Measurements from ENCODE around the gene PFDN6. TPM values are rescaled to one million over a fixed set of nuclear protein-coding genes. Genes with fewer than 3 reads are reported as not detected.

The PFDN6 gene
- total RNA-seq (2014; rRNA removed; shearing (Covaris generic)) = 224 and 227 TPM in 2 replicates

DNA sequence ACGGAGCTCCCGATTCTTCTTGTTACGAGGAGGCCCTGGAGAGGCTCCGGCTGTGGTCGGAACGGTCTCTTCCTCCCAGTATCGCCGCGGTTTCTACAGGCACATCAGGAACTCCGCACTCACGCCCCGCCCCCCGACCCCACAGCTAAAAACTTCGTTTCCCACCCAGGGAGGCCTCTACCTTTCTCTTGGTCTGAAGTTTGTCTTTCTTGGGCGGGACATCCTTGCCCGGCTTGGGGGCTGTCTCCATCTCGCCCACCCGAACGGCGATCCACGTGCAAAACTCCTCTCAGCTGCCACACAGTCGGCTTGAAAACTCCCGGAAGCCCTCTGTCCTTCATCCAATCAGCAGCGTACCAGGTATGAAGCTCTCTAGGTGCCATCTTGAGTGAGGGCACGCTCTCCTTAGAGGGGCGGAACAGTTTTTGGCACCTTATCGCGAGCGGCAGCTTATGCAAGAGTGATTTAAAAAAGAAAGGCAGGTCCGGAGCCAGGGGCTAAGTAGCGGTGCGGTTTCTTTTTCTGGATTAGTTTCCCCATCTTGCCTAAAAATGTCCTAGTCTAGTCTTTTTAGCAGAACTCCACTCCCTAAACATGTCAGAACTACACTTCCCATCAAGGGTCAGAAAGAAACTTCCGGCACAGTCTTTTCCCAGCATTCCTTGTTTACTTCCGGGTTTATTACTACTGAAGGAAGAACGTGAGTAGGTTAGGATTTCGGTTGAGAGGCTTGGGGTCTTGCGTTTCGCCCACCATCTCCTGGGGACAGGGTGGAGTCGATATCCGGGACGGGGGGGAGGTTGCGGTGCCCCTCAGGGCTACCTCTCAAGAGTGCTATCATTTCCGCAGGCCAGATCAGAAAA, at the start of gene PFDN6, which contains the start of gene WDR46:
Gene PFDN6, plus strand, starts transcription at position 681 of the 863 bp plus-strand sequence. CDS start 256 bp downstream, outside the sequence.
Gene WDR46, minus strand, starts transcription at position 319 of the 863 bp plus-strand sequence. Its CDS starts 69 bp downstream, at position 250.

GRCh38 chr6:33271468-33272274, 17.7 kb upstream of the PFDN6 start, which contains the start of the genes RPS18 and VPS52:
Gene RPS18 (plus strand): TSS chr6:33272075. CDS start chr6:33272120, 45 bp downstream.
Gene VPS52 (minus strand): TSS chr6:33271876. CDS start chr6:33271675, 201 bp downstream.

DNA sequence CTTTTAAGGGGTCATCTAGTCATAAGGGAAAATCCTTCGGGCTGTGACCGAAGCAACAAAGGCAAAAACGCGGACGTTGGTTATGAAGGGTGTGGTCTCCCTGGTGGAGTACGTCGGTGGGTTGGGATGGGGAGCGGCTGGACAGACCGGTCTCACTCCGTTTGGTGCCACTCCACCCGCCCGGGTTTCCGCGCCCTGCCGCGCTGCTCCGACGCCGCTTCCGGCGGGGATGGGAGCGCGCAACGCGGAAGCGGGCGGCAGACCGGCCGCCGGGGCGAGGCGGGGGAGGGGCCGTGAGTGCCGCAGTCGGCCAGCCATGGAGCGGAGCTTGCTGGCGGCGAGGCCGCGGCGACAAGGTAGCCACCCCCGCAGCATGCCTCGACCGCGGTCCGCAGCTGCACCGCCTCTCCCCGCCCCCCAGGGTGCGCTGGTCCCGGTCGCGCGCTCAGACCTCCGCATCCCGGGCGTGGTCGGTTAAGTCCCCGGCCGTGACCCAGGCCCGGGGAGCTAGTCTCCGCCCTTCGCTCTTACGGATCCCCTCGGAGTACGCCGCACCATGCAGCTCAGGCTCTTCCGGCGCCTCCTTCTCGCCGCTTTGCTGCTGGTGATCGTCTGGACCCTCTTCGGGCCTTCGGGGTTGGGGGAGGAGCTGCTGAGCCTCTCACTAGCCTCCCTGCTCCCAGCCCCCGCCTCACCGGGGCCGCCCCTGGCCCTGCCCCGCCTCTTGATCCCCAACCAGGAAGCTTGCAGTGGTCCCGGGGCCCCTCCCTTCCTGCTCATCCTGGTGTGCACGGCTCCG, 12.3 kb upstream of the PFDN6 start, which contains the start of gene B3GALT4:
Gene B3GALT4, plus strand, starts transcription at position 260 of the 799 bp plus-strand sequence. Its CDS starts 297 bp downstream, at position 557.

DNA sequence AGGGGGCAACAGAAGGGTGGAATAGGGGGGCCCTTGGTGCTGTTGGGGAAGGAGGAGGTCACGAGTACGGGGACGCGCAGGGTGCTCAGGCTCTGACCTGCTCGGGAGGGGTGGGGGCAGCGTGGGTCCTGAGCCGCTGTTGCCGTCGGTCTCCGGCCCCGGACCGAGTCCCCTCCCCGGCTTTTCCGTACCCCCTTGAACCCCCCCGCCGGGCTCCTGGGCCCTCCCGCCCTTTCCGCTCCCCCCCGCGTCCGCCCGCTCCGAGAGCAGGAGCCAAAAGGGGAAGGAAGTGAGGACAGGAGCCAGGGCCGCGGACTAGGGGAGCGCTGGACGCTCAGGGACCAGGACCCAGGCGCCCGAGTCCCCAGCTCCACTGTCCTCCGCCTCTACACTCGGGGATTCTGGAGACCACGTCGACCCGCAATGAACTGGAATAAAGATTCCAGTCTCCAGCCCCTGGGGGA, 9.4 kb downstream of the PFDN6 start, which contains the start of gene RGL2:
Gene RGL2, minus strand, starts transcription at position 170 of the 464 bp plus-strand sequence. CDS start 332 bp downstream, outside the sequence.

DNA sequence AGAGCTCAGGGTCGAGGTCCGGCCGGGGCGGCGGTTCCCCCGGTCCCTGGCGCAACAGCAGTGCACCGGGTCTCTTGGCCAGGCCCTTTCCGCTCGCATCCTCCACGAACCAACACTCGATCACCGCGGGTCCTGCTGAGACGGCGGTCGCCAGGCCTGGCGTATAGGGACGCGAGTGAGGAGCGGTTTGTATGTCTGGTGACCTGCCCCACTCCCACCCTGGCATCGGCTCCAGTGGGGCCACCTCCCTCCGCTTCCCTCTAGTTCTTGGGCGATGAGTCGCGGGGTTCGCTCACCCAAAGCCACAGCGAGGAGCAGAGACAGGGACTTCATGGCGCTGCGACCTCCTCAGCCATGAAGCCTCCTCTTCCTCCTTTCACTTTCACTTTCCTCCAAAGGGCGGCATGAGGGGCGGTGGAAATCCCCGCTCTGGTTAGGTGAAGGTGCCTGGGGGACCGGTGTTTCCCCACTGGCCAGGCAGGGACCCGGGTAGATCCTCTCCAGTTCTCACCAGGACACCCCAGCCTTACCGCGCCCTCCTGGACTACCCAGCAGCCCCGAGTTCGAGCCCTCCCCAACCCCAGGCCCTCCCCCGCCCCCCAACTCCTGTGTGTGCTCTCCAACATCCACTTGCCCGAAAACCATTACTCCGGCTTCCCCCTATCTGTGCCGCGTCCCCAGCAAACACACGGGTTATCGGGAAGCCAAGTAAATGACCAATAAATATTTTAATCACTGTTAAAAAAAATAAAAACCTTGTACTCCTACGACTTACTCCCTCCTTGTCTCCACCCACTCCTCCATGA, 24.5 kb downstream of the PFDN6 start, which contains the start of gene TAPBP:
Gene TAPBP, minus strand, starts transcription at position 370 of the 806 bp plus-strand sequence. Its CDS starts 37 bp downstream, at position 333.

GRCh38 chr6:33317669-33318425, 28.4 kb downstream of the PFDN6 start, which contains the start of gene ZBTB22:
Gene ZBTB22 (minus strand): TSS chr6:33317744. CDS start chr6:33316916, 828 bp downstream.

Other genes with a start within 250 kb of the PFDN6 start
- gene HLA-DPA1, start 216.0 kb upstream of the PFDN6 start, total RNA-seq (2014; rRNA removed; shearing (Covaris generic)) = 147 and 155 TPM in 2 replicates
- gene HLA-DPB1, start 213.6 kb upstream of the PFDN6 start, total RNA-seq (2014; rRNA removed; shearing (Covaris generic)) = 96.3 and 110 TPM in 2 replicates
- 4.9 and 7.6 TPM in 2 replicates for gene COL11A2, start 97.1 kb upstream of the PFDN6 start, total RNA-seq (2014; rRNA removed; shearing (Covaris generic))
- 23.0 and 23.8 TPM in 2 replicates for gene RXRB, start 88.9 kb upstream of the PFDN6 start, total RNA-seq (2014; rRNA removed; shearing (Covaris generic))
- 72.3 and 75.1 TPM in 2 replicates for gene SLC39A7, start 88.7 kb upstream of the PFDN6 start, total RNA-seq (2014; rRNA removed; shearing (Covaris generic))
- gene HSD17B8, start 84.9 kb upstream of the PFDN6 start, total RNA-seq (2014; rRNA removed; shearing (Covaris generic)) = 19.9 and 28.1 TPM in 2 replicates
- gene RING1, start 81.1 kb upstream of the PFDN6 start, total RNA-seq (2014; rRNA removed; shearing (Covaris generic)) = 33.7 and 37.4 TPM in 2 replicates
- 24.0 and 24.9 TPM in 2 replicates for gene VPS52, start 17.7 kb upstream of the PFDN6 start, total RNA-seq (2014; rRNA removed; shearing (Covaris generic))
- 5,548 and 5,916 TPM in 2 replicates for gene RPS18, start 17.5 kb upstream of the PFDN6 start, total RNA-seq (2014; rRNA removed; shearing (Covaris generic))
- 1.1 and 2.6 TPM in 2 replicates for gene B3GALT4, start 12.5 kb upstream of the PFDN6 start, total RNA-seq (2014; rRNA removed; shearing (Covaris generic))
- gene WDR46, start 362 bp upstream of the PFDN6 start, total RNA-seq (2014; rRNA removed; shearing (Covaris generic)) = 127 and 134 TPM in 2 replicates
- gene RGL2, start 9.3 kb downstream of the PFDN6 start, total RNA-seq (2014; rRNA removed; shearing (Covaris generic)) = 24.5 and 26.1 TPM in 2 replicates
- gene TAPBP, start 24.5 kb downstream of the PFDN6 start, total RNA-seq (2014; rRNA removed; shearing (Covaris generic)) = 29.4 and 33.8 TPM in 2 replicates
- 12.6 and 14.3 TPM in 2 replicates for gene ZBTB22, start 28.1 kb downstream of the PFDN6 start, total RNA-seq (2014; rRNA removed; shearing (Covaris generic))
- 47.5 and 49.4 TPM in 2 replicates for gene DAXX, start 33.4 kb downstream of the PFDN6 start, total RNA-seq (2014; rRNA removed; shearing (Covaris generic))
- 34.4 and 37.4 TPM in 2 replicates for gene KIFC1, start 102.2 kb downstream of the PFDN6 start, total RNA-seq (2014; rRNA removed; shearing (Covaris generic))
- 19.8 and 23.8 TPM in 2 replicates for gene PHF1, start 121.4 kb downstream of the PFDN6 start, total RNA-seq (2014; rRNA removed; shearing (Covaris generic))
- 124 and 136 TPM in 2 replicates for gene CUTA, start 128.5 kb downstream of the PFDN6 start, total RNA-seq (2014; rRNA removed; shearing (Covaris generic))
- gene SYNGAP1, start 130.5 kb downstream of the PFDN6 start, total RNA-seq (2014; rRNA removed; shearing (Covaris generic)) = 3.6 and 4.1 TPM in 2 replicates
- gene ZBTB9, start 165.0 kb downstream of the PFDN6 start, total RNA-seq (2014; rRNA removed; shearing (Covaris generic)) = 3.9 and 7.3 TPM in 2 replicates

Measured in A375 (cell line).